NT2/D1 (cell line): ENCODE data around the gene CIAO1.

ENCODE experiments used
- SUZ12 ChIP-seq: IDR thresholded peaks from 2 replicates; pipeline ENCODE4 v1.6.1; 2011; ENCODE audit not compliant: insufficient read length, insufficient read depth; ENCODE audit errors: extremely low read depth
- YY1 ChIP-seq: IDR thresholded peaks from 2 replicates; pipeline ENCODE4 v1.6.1; 2011; ENCODE audit not compliant: insufficient read length, insufficient read depth
- ZNF274 ChIP-seq: IDR thresholded peaks from 2 replicates; pipeline ENCODE4 v1.6.1; 2011; ENCODE audit warnings: mild to moderate bottlenecking, low read depth, low read length

- TF ChIP-seq ZNF274 = no peak
- no peak for TF ChIP-seq YY1
- no peak for TF ChIP-seq SUZ12
Observed at GRCh38 chr2:96274355-96275056, 8.5 kb downstream of the CIAO1 start.
